GM18867 (cell line): ENCODE measurements around the gene SH3PXD2A.
"Not testable (repeated sequence)": the region's sequence is repeated elsewhere in the genome, so short reads cannot be mapped to it uniquely, and the experiment has no call there.

Experiments
- ATAC-seq: cut with Tn5 transposase; IDR thresholded peaks from one replicate; pipeline ENCODE4 v1.9.1; 2021; ENCODE audit warnings: mild to moderate bottlenecking, moderate library complexity; ENCODE audit not compliant: unreplicated experiment

The SH3PXD2A gene

DNA sequence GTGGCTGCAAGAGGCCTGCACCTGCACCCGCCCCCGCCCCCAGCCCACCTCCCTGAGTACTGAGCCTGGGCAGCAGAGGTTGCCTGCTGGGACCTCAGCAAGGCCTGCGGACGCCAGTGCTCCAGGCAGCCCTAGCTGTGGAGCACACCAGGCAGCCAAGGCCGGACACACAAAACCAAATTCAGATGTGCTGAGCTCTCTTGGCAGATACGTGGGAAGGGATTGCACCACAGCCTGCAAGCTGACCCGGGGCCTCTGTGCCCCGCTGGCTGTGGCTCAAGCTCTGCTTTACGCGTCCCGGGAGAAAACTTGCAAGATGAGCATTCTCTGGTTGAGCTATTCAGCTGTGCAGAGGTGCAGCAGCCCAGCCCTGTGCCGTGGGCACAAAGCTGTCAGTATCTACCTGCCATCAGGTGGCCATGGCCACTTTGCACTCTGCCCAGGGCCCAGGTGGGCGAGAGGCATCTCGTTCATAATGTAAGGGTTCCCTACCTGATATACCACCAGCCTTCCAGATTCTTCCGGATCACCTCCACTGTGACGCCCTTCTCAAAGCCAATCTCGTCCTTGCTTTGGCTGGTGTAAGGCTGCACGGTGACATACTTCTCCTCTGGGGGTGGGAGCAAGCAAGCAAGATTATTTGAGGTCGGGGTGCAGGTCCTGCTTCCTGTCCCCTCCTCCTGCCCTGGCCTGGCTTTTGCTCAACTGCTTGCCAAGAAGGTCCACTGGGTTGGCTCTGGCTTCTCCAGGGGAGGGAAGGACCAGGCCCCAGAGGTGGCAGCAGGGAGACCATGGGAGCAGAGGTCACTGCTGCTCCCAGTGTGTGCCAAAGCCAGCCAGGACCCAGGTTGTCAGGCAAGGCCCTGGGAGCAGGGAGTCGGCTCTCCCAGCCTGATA, 238.4 kb downstream of the SH3PXD2A start:
- ATAC-seq, result no peak

DNA sequence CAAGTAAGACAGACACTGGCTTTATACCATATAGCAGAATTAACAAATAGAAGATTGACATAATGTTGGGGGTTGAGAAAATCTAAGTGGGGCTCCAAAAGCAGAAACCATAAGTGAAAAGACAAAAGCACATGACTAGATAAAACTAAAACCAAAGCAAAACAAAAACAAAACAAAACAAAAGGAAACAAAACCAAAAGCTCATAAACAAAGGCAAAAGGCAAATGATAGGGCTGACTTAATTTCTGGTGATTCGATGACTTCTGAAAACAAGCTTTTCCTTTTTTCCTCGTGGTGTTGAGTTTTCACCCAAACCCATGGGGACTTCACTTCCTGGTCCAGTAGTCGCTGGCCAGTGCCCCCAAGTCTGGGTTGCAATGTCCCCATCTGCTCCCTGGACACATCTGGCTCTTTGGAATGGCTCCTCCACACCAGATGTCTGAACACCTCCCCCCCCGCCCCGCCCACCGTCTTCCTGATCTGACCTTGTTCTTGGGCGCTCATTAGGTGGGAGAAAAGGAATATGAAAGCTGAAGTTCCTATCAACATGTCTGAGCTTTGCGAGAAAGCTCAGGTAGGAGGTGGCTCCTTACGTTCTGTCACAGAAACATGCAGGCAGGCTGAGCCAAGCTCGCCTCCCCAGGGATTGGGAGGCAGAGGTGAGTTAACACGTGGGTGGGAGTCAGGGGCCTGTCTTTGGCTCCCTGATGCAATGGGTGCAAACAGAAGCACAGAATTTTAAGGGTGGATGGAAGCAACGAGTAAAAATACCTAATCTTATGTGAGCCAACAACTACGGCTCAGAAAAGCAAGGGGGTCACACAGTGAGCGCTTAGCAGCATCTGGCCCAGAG, 240.8 kb downstream of the SH3PXD2A start:
- no peak for ATAC-seq

DNA sequence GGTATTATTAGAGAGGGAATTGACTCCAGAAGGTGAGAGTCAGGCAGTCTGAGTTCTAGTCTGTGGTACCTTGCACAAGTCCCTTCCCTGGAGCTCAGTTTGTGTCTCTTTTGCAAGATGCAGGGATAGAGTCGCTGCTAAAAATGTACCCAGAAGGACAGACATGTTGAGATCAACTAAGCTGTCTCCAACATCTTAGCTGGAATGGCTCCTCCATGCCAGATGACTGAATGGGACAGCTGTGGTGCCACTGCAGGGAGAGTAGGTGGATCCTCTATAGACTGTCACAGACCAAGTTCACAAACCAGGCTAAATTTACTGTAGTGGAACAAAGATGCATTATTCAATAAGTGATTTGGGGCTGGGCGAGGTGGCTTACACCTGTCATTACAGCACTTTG, 241.8 kb downstream of the SH3PXD2A start:
- ATAC-seq, result no peak

DNA sequence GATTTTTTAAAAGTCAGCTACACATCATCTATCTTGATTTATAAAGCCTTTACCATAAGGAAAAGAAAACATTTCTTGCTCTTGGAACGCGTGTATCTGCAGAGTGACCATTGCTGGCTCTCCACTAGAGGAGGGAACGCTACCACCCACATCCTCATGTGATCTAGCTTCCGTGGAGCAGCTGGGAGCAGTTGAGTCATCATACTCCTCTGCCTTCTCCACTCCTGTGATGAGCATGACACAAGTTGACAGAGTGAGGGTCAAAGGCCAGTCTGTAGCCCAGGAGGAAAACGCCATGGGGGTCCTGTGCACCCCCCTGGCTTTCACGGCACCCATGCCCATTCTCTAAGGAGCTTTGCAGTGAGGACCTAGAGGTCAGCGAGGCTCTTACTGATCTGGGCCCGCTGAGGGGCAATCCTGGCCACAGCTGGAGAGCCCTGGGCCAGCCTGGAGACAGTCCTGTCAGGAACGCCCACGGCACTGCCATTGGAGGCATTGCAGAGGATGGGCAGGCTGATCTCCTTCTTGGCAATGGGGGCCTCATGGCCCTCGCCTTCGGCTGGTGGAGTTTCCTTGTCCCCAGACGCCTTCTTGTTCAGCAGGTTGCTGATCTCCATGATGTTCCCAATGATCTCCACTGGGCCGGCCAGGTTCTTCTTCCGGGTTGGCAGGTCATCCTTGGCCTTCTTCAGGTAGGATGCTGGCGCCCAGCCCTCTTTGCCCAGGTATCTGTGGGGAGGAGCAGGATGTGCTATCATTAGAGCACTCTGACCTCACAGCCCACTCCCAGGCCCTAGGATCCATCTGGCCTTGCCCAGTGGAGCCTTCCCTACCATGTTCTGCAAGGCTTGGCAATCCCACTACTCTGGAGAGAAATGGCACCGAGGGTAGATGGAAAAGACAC, 242.7 kb downstream of the SH3PXD2A start:
- ATAC-seq, result no peak

DNA sequence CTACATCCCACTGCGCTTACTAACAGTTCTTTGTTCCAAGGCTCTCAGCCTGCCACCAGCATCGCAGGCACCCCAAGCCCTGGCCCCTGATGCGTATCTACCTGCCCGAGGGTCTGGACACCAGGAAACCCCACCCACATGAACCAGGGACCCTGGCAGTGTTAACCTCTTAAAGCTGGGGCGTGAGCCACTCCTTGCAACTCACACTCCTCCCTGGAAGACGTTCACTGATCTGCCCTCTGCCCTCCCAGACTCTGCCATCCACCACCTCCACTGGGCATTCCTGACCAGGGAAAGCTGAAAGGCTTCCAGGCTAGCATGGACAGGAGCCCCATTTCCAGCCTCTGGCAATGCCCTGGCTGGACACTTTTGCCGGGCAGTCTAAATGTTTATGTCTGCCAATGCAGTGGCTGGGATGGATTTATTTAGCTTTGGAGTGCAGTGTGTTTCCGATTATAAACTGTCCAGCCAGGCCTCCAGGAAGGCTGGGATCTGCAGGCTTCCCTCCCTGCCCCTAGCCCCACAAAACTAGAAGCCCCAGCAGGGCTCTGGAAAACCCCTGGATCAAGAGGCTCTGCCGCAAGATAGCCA, 244.4 kb downstream of the SH3PXD2A start:
- no peak for ATAC-seq

DNA sequence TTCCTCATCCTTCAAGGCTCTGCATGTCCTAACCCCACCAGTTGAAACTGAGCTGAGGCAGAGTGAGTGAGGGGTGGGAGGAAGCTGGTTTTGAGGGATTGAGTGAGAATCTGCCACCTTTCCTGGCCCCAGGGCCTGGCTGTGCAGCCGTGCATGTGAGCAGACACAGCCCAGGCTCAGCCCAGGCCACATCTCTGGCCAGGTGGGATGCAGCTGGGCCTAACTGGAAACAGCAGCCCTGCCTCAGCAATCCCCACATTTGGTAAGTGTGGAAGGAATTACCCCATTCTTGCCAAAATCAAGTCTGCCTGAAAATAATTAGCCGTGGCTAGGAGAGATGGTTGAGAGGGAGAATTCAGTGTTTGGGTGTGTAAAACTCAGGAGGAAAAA, 245.3 kb downstream of the SH3PXD2A start:
- no peak for ATAC-seq

DNA sequence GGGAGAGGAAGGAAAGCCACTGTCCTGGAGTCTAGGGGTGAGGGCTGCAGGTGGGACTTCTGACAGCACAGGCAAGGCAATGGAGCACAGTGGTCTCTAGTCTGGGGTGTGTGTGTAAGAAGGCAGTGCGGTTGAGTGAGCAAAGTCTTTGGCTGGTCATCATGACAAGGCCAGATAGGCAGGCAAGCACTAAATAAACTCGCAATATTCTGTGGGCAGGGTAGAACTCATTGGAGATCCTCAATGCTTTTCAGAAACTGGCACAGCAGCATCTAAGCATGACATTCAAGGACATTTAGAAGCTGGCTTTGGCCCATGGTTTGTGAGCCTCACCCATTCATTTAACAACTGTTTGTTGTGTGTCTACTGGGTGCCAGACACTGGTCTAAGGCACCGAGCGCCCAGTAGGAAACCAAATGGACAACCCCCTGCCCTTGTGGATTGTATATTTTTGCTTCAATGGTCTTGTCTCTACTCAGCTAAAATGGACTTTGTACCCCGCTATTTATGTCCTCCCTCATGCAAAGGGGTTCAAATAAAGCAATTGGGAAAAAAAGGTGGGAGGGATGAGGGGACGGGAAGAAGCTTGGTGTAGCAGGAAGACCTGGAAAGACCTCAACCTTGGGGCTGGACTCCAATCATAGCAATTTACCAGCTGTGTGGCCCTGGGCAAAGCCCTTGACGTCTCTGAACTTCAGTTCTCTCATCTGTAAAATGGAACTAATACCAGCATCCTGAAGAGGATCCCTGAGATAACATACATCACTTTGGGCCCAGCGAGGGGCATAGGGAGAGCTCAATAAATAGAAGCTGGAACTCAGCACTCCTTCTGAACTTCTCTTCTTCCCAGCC, 245.9 kb downstream of the SH3PXD2A start:
- no peak for ATAC-seq

DNA sequence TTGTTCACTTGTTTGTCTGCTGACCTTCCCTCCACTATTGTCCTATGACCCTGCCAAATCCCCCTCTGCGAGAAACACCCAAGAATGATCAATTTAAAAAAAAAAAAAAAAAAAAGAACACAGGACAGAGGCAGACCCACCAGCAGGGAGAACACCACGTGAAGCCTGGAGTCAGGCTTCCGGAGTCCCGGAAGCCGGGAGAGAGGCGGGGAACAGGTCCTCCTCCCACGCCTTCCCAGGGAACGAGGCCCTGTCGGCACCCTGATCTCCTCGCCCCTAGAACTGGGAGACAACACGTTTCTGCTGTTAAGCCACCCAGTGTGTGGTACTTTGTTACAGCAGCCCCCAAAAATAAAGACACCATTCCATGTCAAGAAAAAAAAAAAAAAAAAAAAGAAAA, 247.3 kb downstream of the SH3PXD2A start:
- ATAC-seq, result not testable (repeated sequence)

DNA sequence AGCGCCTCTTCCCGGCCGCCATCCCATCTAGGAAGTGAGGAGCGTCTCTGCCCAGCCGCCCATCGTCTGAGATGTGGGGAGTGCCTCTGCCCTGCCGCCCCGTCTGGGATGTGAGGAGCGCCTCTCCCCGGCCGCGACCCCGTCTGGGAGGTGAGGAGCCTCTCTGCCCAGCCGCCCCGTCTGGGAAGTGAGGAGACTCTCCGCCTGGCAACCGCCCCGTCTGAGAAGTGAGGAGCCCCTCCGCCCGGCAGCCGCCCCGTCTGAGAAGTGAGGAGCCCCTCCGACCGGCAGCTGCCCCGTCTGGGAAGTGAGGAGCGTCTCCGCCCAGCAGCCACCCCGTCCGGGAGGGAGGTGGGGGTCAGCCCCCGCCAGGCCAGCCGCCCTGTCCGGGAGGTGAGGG, 248.3 kb downstream of the SH3PXD2A start:
- ATAC-seq, result not testable (repeated sequence)

DNA sequence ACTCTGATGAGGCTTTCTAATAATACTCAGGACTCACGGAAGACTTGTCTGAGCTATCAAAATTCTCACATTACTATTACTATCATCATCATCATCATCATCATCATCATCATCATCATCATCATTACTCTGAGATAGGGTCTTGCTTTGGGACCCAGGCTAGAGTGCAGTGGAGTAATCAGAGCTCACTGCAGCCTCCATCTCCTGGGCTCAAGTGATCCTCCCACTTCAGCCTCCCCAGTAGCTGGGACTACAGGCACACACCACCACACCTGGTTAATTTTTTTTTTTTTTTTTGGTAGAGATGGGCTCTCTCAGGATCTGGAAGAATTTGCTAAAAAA, 249.3 kb downstream of the SH3PXD2A start:
- ATAC-seq, result not testable (repeated sequence)

DNA sequence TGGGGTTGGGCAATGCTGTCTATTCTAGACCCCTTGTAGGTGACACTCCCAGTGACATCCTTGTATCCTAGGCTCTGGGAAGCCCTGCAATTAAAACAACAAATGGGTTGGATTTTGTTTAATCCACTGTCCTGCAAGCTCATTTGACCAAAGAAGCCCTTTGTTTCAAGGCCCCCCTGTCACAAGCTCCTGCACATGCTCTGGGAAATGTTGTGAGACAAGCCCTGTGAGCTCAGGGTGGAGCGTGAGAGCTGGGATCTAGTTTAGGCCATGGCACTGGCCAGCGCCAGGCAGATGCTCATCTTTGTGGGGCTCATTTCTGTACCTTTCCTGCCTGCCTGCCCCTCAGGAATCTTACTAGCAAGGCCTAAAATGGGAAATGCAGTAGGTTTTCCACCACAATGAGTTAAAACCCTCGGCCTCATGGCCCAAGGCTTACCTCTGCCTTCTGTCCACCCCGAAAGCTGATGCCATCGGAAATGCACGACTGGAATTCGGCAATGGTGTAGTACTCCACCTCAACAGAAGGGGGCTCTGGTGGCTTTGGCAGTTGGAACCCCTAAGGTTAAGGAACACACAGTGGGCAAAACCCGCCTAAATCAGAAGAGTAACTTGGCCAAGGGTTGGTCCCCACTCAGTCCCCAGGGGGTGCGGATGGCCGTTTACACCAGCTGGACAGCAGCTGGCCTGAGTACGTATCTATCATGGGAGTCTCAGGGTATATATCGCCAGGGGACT, 249.8 kb downstream of the SH3PXD2A start:
- ATAC-seq, result no peak

DNA sequence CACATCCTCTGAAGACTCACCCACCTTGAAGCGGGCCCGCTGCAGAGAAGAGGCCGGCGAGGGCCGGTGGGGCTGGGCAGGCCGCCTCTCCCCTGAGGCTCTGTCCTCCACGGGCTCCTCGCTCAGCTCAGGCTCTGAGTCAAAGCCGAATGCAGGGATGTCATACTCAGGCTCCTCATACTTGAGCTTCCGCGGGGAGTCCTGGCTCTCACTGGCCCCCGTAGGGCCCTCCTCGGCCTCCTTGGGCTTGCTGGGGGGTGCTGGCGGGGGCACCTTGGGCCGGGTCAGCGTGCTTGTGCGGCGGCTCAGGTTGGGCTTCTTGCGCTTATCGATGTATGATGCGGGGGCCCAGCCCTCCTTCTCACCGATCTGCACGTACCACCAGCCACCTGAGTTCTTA, 252.0 kb downstream of the SH3PXD2A start:
- no peak for ATAC-seq

DNA sequence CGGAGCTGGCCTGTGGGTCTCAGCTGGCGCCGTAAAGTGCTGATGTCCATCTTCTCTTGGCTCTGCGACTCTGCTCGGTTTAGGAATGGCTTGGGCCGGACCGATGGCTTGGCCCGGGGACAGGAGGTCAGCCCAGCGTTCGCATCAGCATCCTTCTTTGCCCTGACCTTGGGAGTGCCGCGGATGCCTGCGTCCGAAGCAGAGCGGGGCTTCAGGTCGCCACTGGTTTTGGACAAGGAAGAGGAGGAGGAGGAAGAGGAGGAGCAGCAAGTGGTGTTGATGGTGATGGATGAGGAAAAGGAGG, 252.6 kb downstream of the SH3PXD2A start:
- no peak for ATAC-seq

DNA sequence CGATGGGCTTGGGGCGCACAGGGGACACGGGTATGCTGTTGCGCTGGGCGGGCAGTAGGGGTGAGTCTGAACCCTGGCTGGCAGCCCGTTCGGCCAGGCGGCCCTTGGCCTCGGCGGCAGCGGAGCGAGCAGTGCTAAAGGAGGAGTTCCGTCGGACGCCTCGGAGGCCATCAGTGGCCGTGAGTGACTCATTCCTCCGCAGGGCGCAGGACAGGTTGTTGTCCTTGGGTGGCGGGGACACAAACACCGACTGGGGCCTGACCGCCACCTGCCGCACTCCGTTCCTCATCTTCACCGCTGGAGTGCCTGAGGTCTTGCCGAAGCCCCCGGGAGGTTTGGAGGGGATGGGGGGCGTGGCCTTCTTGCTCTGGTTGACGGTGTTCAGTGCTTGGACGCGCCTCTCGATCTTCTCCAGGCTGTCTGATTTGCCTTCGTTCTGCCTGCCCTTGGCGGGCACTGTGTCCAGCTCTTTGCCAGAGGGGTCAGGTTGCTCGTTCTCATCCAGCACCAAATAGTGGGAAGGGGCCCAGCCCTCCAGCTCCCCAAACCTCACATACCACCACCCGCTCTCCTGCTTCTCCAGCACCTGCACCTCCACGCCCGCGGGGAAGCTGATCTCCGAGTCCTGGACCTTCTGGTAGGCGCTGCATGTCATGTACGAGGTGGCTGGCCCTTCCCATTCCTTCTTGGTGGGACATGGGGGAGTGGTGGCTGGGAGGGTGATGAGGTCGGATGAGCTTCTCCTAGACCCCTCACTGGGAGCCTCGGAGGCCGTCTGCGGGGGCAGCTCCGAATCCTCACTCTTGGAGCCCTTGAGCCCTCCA, 253.1 kb downstream of the SH3PXD2A start:
- ATAC-seq, result no peak

DNA sequence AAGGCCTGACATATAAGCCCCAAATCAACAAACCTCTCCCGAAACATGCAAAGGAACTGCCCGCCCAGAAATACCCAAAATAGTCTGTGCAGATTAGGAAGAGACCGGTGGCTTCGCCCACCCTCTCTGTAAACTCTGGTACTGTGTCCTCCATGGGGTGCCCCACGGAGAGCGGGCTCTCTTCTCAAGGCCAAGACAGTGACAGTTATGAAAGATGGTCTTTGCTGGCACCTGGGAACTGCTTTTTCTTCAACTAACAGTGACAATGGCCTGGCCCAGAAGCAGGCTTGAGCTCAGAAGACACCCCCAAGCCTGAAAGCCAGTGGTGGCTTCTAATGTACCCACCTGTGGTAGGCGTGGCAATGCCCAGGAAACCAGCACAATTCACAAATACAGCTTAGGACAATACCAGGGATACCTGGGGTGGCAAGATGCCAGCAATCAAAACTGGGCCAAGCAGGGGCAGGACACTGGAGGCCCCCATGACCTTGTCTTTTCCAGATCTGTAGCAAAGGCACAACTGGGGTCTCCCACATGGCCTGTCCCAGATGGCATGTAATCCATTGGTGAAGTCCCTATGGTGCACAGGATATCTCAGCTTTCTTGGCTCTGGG, 254.3 kb downstream of the SH3PXD2A start:
- ATAC-seq, result no peak

DNA sequence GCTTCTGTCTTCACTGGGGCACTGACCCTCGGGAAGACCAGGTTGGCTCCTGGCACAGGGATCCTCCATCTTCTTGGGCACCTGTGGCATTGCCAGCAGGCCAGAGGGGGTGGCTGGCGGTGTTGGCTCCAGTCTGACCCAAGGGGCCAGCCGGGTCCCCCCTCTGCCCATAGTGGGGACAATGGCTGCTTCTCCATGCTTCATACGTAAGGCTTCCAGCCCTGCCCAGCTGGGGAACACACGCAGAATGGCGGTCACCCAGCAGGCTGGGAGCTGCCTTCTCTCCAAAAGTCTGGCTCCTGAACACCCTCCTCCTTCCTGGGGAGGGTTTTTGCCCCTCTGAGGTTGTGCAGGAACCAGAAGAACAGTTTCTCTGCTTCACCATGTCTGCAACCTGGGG, 255.1 kb downstream of the SH3PXD2A start:
- no peak for ATAC-seq

DNA sequence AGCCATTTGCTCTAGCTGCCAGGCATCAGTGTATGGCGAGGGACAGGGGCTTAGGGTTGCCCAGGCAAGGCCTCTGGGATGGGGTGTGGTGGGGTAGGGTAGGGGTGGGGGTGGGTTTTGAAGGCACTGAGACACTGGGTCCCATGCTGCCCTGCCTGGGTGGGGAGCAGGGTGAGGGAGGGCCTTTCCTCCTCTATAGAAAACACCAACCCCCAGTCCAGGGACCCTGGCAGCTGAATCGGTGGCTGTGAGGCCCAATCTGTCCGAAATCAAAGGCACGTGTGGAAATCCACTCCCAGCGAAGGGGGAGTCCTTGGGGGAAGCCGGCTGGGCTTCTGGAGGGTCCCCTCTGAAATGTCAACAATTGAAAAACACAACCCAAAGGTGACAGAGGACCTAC, 255.5 kb downstream of the SH3PXD2A start:
- no peak for ATAC-seq

DNA sequence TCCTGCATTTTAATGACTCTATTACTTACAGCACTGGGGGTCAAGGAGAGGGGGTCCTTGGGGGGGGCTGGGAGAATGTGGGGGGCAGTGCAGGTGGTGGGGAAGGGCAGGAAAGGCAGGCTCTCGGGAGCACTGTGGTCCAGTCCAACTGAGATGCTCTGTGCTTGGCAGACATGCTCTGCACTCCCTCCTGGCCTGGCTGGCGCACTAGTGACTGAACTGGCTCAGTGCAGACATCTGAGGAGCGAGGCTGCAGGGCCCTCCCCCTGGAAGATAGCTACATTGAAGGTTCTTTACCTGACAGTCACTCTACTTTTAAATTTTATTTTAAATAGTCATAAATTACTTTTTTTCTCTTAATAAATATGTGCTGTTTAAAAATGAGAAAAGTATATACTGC, 256.2 kb downstream of the SH3PXD2A start:
- no peak for ATAC-seq
